Activated T-helper 2 cell treated with anti-CD3 and anti-CD28 coated beads, Interferon-gamma antibody, Interleukin-2, Interleukin-4, amounts not matched to agents 10 μg/mL and 5 μg/mL and 100 μg/mL, durations not matched to agents 14 hours and 24 hours and 36 hours (primary cell): ENCODE data around the gene INPP1. TPM values are rescaled to one million over a fixed set of nuclear protein-coding genes. Genes with fewer than 3 reads are reported as not detected.

Experiments used
- DNase-seq: peaks from one replicate; pipeline ENCODE4 v3.0.0; 2021; ENCODE audit warnings: low spot score
- H3K27ac Mint-ChIP-seq: one replicate; pipeline ENCODE4 v1.8.0; 2021; ENCODE audit warnings: mixed read lengths
- H3K27me3 Mint-ChIP-seq: one replicate; pipeline ENCODE4 v1.8.0; 2021; ENCODE audit warnings: low read depth, mixed read lengths
- H3K36me3 Mint-ChIP-seq: one replicate; pipeline ENCODE4 v1.8.0; 2021; ENCODE audit warnings: low read depth, mixed read lengths
- H3K4me1 Mint-ChIP-seq: one replicate; pipeline ENCODE4 v1.8.0; 2021; ENCODE audit warnings: low read depth, mixed read lengths
- H3K4me3 Mint-ChIP-seq: one replicate; pipeline ENCODE4 v1.8.0; 2021; ENCODE audit warnings: low read depth, mild to moderate bottlenecking, moderate library complexity, mixed read lengths
- H3K9me3 Mint-ChIP-seq: one replicate; pipeline ENCODE4 v1.8.0; 2021; ENCODE audit warnings: mixed read lengths
- intact Hi-C: fragments of 100-400 bp; cut with micrococcal nuclease; formaldehyde crosslinking; loops from one replicate; pipeline ENCODE4 v1.15.1; 2023
- total RNA-seq: library from RNA; stranded (reverse); gene quantifications from 2 replicates; pipeline ENCODE4 v1.2.3, GENCODE V29; 2022

The INPP1 gene
- total RNA-seq, 1 donor from 2014 or later = 12.8 TPM

DNA sequence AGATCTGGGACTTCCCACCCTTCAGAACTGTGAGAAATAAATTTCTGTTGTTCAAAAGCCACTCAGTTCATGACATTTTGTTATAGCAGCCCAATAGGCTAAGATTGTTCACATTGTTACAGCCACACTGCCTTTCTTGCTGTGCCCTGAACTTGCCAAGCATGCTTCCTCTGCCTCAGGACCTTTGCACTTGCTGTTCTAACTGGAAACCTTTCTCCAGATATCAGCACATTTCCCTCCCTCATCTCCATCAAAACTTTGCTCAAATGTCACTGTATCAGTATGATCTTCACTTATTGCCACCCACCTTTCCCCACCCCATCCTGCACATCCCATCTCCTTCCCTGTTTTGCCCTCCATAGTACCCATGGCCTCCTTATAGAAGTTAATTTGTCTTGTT lies 32.7 kb downstream of the INPP1 start:
- Mint-ChIP-seq H3K4me3 (no peak overlapping the region), H3K27me3 (peaks cover 3% of the 10 kb centered on the region), H3K9me3 (no peaks in the 10 kb centered on the region), H3K27ac (no peak overlapping the region), H3K36me3 (no peaks in the 10 kb centered on the region), H3K4me1 (no peaks in the 10 kb centered on the region)
- DNase-seq = no peak
- intact Hi-C loops = no loop called here

DNA sequence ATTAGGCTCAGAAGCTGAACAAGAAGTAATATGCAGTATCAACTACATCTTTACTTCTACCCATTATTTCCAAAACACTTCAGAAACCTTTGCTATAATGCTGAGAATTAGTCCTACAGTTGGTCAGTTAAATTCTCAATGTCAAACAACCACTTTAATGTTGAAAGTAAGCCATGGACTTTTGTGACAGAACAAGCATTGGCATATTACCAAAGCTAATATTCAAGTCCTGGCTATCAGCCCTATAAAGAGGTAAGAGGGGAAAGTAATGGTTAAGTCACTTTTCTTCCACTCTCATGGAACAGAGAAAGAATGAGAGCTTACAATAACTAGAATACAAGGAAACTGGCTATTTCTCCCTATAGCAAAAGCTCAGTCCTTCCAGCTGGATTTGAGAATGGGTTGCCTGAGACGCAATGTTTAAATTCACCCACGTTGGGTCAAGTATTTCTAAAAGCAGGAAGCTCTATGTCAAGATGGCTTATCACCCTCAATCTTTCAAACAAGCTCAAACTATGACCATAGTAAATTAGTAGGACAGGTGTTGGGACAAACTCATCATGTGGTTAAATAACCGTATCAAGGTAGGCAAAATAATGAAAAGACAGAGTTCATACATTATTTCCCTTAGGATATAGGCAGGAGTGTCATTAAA lies 33.3 kb downstream of the INPP1 start:
- H3K36me3 Mint-ChIP-seq = no peaks in the 10 kb centered on the region
- intact Hi-C loops = no loop called here
- peaks cover 3% of the 10 kb centered on the region for H3K27me3 Mint-ChIP-seq
- no peaks in the 10 kb centered on the region for H3K9me3 Mint-ChIP-seq
- no peak overlapping the region for H3K4me3 Mint-ChIP-seq
- H3K27ac Mint-ChIP-seq = no peak overlapping the region
- H3K4me1 Mint-ChIP-seq = no peaks in the 10 kb centered on the region
- DNase-seq = no peak

DNA sequence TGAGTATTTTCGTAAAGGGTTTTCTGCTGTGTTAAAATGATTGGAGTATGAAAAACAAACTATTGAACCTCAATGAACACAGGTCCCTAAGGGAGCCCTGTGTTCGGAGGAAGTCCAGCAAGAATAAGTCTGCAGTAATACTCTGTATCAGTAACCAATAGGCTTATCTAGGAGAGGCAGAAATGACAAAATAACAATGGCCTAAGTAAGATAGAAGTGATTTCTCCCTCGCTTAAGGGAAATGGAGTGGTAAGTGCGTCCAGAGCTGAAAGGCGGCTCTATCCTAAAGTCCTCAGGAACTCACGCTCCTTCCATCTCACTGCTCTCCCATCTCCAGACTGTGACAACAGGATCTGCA lies 35.5 kb downstream of the INPP1 start:
- H3K9me3 Mint-ChIP-seq = no peaks in the 10 kb centered on the region
- no peak overlapping the region for H3K27ac Mint-ChIP-seq
- H3K4me1 Mint-ChIP-seq = peaks cover 2% of the 10 kb centered on the region
- peaks cover 3% of the 10 kb centered on the region for H3K27me3 Mint-ChIP-seq
- no peaks in the 10 kb centered on the region for H3K36me3 Mint-ChIP-seq
- intact Hi-C loops = no loop called here
- DNase-seq = no peak
- no peak overlapping the region for H3K4me3 Mint-ChIP-seq

DNA sequence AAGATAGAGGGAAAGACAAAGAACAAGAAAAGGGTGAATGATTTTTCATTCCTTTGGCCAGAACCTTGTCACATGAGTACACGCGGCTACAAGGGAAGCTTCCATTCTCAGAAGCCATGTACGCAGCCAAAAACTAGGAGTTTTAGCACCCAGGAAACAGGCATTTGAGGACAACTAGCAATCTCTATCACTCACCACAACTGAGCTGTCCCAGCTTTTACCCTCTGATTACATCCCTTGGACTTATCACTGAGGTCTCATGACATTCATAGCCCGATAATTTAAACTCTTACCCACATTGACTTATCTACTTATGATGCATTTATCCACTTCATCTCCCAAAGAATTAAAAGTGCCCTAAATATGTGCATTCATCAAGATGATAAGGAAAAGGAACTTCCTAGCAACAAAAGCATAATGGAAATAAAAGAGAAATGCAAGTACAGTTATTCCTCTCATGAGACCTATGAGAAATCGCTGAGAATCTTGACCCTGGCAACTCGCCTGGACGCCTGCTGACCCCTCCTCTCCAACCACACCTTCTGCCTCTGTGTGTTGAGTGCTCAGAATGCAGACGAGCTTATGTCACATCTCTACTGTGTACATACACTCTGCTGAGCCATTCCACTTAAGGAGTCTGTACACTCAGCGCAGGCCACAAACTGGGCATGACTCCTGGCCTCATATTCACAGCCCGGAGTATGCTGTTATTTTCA lies 36.0 kb downstream of the INPP1 start:
- Mint-ChIP-seq H3K27me3 (peaks cover 3% of the 10 kb centered on the region), H3K27ac (no peak overlapping the region), H3K4me1 (peaks cover 2% of the 10 kb centered on the region), H3K36me3 (no peaks in the 10 kb centered on the region), H3K9me3 (no peaks in the 10 kb centered on the region), H3K4me3 (no peak overlapping the region)
- no peak for DNase-seq
- intact Hi-C loops = no loop called here

DNA sequence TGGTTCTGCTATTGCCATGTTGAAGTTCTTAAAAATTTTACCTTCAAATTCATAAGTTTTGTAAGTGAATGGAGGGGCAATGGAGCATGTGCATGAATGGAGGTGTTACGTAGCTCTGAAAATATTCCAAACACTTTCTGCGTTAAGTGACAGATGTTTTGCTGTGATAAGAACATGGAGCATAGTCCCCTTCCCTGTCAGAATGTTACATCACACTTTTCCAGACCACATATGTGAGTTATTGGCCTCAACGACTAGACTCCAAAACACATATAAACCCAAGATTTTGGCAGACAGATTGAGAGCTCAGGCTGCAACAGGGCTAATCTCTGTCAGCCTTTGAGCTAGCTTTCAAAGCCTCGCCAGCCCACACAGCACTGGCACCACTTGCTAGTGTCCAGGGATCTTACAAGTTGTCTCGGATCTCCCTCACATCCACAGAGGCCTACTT lies 37.6 kb downstream of the INPP1 start:
- Mint-ChIP-seq H3K9me3 (no peaks in the 10 kb centered on the region), H3K36me3 (no peaks in the 10 kb centered on the region), H3K4me1 (peaks cover 2% of the 10 kb centered on the region), H3K4me3 (no peak overlapping the region), H3K27me3 (peaks cover 3% of the 10 kb centered on the region), H3K27ac (no peak overlapping the region)
- no peak for DNase-seq
- intact Hi-C loops = loop anchor here (5.0 kb wide), 1 partner anchor 131 kb away; no protein-coding TSS in a partner anchor

DNA sequence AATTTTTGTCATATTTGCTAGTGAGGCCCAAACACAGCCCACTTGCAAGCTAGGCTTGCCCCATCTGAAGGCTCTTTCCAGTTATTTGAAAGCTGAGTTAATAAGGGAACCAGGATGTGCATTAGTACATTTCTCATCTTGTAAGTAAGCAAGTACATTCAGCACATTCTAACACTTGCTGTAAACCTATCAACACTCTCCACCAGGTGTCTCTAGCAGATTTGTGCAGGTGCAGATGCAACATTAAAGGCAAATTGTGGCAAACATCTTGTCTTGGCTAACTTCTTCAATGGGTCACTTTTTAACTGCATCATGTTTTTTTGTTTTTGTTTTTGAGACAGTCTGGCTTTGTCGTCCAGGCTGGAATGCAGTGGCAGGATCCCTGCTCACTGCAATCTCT lies 39.5 kb downstream of the INPP1 start:
- H3K4me3 Mint-ChIP-seq = no peak overlapping the region
- H3K27me3 Mint-ChIP-seq = peaks cover 3% of the 10 kb centered on the region
- no peaks in the 10 kb centered on the region for H3K9me3 Mint-ChIP-seq
- no peaks in the 10 kb centered on the region for H3K36me3 Mint-ChIP-seq
- intact Hi-C loops = loop anchor here (2.0 to 5.0 kb wide), 2 partner anchors 129 to 426 kb away; no protein-coding TSS in a partner anchor
- peaks cover 2% of the 10 kb centered on the region for H3K4me1 Mint-ChIP-seq
- DNase-seq = no peak
- no peak overlapping the region for H3K27ac Mint-ChIP-seq

DNA sequence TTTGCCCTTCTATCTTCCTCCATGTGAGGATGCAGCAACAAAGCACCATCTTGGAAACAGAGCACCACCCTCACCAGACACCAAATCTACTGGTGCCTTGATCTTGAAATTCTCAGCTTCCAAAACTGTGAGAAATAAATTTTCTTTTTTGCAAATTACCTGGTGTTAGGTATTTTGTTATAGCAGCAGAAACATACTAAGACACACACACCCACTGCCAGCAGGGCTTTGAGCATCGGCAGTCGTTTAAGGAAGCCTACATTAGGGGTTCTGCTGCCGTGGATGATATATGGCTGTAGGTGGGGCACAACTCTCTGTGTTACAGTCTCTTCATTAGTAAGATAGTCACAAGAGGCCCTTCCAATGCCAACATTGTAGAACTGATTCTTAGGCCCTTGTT lies 44.0 kb downstream of the INPP1 start:
- peaks cover 17% of the 10 kb centered on the region for H3K27me3 Mint-ChIP-seq
- DNase-seq = no peak
- peaks cover 2% of the 10 kb centered on the region for H3K4me1 Mint-ChIP-seq
- no peaks in the 10 kb centered on the region for H3K9me3 Mint-ChIP-seq
- no peaks in the 10 kb centered on the region for H3K36me3 Mint-ChIP-seq
- H3K27ac Mint-ChIP-seq = no peak overlapping the region
- no peak overlapping the region for H3K4me3 Mint-ChIP-seq
- intact Hi-C loops = no loop called here

DNA sequence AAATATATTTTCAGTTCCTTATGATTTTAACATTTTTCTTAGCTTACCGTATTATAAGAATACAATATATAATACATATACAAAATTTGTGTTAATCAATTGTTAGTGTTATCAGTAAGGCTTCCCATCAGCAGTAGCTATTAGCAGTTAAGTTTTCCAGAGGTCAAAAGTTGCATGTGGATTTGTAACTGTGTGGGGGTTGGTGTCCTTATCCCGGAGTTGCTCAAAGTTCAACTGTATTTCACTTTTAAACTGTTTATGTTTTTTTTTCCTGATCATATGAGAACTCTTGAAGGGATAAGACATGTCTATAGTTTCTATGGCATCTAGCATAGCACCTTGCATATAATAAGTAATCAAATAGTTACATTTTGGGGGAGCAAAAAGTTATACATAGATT lies 52.9 kb downstream of the INPP1 start:
- Mint-ChIP-seq H3K36me3 (no peaks in the 10 kb centered on the region), H3K4me1 (peaks cover 2% of the 10 kb centered on the region), H3K27ac (no peak overlapping the region), H3K4me3 (no peak overlapping the region), H3K9me3 (no peaks in the 10 kb centered on the region), H3K27me3 (peaks cover 23% of the 10 kb centered on the region)
- DNase-seq = no peak
- intact Hi-C loops = no loop called here

DNA sequence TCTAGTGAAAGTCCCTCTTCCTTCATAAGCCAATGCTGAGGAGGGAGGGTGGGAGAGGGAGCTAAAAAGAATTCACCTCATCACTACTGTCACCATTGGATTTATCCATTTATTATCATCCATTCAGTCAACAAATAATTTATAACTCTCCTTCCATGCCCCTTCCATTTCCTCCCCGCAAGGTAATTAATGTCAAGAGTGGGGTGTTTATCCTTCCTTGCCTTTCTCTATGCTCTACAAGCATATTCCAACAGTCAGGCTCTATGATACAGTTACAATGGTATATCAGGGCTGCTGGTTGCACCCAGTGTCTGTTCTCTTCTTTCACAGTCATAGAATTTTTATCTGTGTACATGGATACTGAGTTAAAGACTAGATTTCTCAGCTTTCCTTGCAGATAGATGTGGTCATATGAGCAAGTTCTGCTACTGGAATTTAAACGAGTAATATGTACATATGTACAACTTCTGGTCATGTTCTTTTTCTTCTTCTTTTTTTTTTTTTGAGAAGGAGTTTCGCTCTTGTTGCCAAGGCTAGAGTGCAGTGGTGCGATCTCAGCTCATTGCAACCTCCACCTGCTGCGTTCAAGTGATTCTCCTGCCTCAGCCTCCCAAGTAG lies 59.7 kb downstream of the INPP1 start:
- Mint-ChIP-seq H3K4me1 (peaks cover 9% of the 10 kb centered on the region), H3K4me3 (no peak overlapping the region), H3K27me3 (no peaks in the 10 kb centered on the region), H3K9me3 (no peaks in the 10 kb centered on the region), H3K27ac (no peak overlapping the region), H3K36me3 (no peaks in the 10 kb centered on the region)
- intact Hi-C loops = loop anchor here (10.0 kb wide), 1 partner anchor 618 kb away; the partner anchor contains the start of genes ORMDL1 and PMS1
- no peak for DNase-seq

DNA sequence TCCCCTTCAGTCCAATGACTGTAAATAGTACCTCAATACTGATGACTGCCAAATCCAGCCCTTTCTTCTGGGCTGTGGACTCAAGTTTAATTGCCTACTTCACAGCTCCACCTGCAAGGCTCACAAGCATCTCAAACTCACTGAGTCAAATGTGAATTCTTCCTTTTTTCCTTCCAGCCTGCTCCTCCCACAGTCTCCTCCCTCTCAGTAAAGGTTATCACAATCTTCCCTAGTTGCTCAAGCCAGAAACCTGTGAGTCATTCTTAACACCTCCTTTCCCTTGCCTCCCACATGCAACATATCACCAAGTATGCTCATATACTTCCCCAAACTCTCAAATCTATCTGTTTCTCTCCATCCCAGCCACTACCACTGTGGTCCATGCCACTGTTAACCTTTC lies 61.1 kb downstream of the INPP1 start:
- no peaks in the 10 kb centered on the region for H3K36me3 Mint-ChIP-seq
- H3K9me3 Mint-ChIP-seq = no peaks in the 10 kb centered on the region
- H3K27me3 Mint-ChIP-seq = no peaks in the 10 kb centered on the region
- no peak for DNase-seq
- H3K4me1 Mint-ChIP-seq = peaks cover 10% of the 10 kb centered on the region
- H3K27ac Mint-ChIP-seq = no peak overlapping the region
- intact Hi-C loops = loop anchor here (1.0 to 10.0 kb wide), 4 partner anchors 28 to 620 kb away; partner anchors contain the start of genes NAB1, ORMDL1 and PMS1
- no peak overlapping the region for H3K4me3 Mint-ChIP-seq

DNA sequence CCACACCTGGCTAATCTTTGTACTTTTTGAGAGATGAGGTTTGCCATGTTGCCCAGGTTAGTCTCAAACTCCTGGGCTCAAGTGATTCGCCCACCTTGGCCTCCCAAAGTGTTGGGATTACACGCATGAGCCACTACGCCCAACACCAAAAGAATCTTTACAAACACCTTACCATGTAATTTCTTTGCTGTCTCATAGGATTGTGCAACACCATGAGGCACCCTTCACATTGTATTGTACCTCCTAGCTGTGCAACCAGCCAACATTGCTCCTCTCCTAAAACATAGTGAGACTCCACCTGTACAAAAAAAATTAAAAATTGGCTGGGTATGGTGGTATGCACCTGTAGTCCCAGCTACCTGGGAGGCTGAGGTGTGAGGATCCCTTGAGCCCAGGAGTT lies 61.7 kb downstream of the INPP1 start:
- H3K36me3 Mint-ChIP-seq = no peaks in the 10 kb centered on the region
- H3K27ac Mint-ChIP-seq = no peak overlapping the region
- intact Hi-C loops = loop anchor here (2.0 to 10.0 kb wide), 3 partner anchors 244 to 620 kb away; partner anchors contain the start of genes GLS, NAB1, ORMDL1 and PMS1
- H3K4me3 Mint-ChIP-seq = no peak overlapping the region
- no peak for DNase-seq
- no peaks in the 10 kb centered on the region for H3K27me3 Mint-ChIP-seq
- H3K4me1 Mint-ChIP-seq = peaks cover 15% of the 10 kb centered on the region
- no peaks in the 10 kb centered on the region for H3K9me3 Mint-ChIP-seq

DNA sequence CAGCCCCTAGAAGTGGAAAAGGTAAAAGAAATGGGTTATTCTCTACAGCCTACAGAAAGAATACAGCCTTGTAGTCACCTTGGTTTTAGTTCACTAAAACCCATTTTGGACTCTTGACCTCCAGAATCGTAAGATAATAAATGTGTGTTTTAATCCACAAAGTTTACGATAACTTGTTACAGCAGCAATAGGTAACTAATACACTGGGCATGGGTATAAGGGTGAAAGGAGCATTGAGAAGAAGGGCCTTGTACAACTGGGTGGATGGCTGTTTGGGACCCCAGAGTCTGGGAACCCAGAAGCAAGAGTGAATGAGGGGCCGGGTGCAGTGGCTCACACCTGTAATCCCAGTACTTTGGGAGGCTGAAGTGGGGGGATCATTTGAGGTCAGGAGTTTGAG lies 62.6 kb downstream of the INPP1 start:
- H3K4me1 Mint-ChIP-seq = peaks cover 19% of the 10 kb centered on the region
- H3K27me3 Mint-ChIP-seq = no peaks in the 10 kb centered on the region
- no peaks in the 10 kb centered on the region for H3K9me3 Mint-ChIP-seq
- intact Hi-C loops = loop anchor here (2.0 to 10.0 kb wide), 3 partner anchors 243 to 621 kb away; partner anchors contain the start of genes GLS, NAB1, ORMDL1 and PMS1
- no peak overlapping the region for H3K27ac Mint-ChIP-seq
- no peak overlapping the region for H3K4me3 Mint-ChIP-seq
- DNase-seq = no peak
- no peaks in the 10 kb centered on the region for H3K36me3 Mint-ChIP-seq

DNA sequence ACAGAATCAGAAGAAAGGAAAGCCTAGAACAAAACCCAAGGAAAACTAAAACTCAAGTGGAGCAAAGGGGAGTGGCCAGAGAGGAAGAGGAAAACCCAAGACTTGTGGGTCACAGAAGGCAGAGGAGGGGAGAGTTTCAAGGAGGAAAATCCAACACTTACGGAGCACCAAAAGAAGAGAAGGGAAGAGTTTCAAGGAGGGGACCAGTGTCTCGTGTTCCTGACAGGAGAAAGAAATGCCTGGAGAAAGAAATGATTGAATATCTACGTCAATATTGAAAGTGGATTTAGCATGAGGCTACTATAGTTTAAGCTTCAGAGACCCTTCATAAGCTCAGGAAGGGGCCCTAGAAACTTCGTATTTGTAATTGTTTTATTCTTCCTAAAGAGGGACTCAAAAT lies 63.4 kb downstream of the INPP1 start:
- Mint-ChIP-seq H3K4me3 (no peak overlapping the region), H3K4me1 (peaks cover 25% of the 10 kb centered on the region), H3K36me3 (no peaks in the 10 kb centered on the region), H3K27ac (no peak overlapping the region), H3K27me3 (no peaks in the 10 kb centered on the region), H3K9me3 (no peaks in the 10 kb centered on the region)
- intact Hi-C loops = loop anchor here (1.0 to 10.0 kb wide), 4 partner anchors 271 to 622 kb away; partner anchors contain the start of genes GLS, ORMDL1, PMS1 and STAT1
- no peak for DNase-seq
